H9 (cell line): ENCODE measurements around the gene ASTN2. TPM values are rescaled to one million over a fixed set of nuclear protein-coding genes. Genes with fewer than 3 reads are reported as not detected.

Experiments used
- DNase-seq: peaks from one replicate; pipeline ENCODE4 v3.0.0-alpha.2; 2017
- H2AFZ ChIP-seq: one replicate; pipeline ENCODE4 v1.6.1; 2013; ENCODE audit warnings: mild to moderate bottlenecking, low read length, control low read depth, moderate library complexity
- H2AK5ac ChIP-seq: 2 replicates; pipeline ENCODE4 v1.6.1; 2013; ENCODE audit warnings: low read length, control low read depth, mixed read lengths; ENCODE audit not compliant: insufficient read length
- H2BK120ac ChIP-seq: one replicate; pipeline ENCODE4 v1.6.1; 2013; ENCODE audit warnings: low read depth, mild to moderate bottlenecking, low read length, control low read depth, inconsistent platforms; ENCODE audit not compliant: poor library complexity, severe bottlenecking
- H2BK12ac ChIP-seq: 2 replicates; pipeline ENCODE4 v1.6.1; 2013; ENCODE audit warnings: low read length, control low read depth, mixed read lengths, low read depth; ENCODE audit not compliant: insufficient read length
- H2BK15ac ChIP-seq: 2 replicates; pipeline ENCODE4 v1.6.1; 2013; ENCODE audit warnings: low read depth, low read length, control low read depth
- H2BK20ac ChIP-seq: one replicate; pipeline ENCODE4 v1.6.1; 2013; ENCODE audit warnings: low read depth, mild to moderate bottlenecking, low read length, control low read depth, inconsistent platforms; ENCODE audit not compliant: poor library complexity, severe bottlenecking
- H2BK5ac ChIP-seq: 2 replicates; pipeline ENCODE4 v1.6.1; 2013; ENCODE audit warnings: low read length, control low read depth, mixed read lengths; ENCODE audit not compliant: insufficient read length
- H3K14ac ChIP-seq: 2 replicates; pipeline ENCODE4 v1.6.1; 2013; ENCODE audit warnings: low read length, control low read depth; ENCODE audit not compliant: insufficient read depth
- H3K18ac ChIP-seq: 2 replicates; pipeline ENCODE4 v1.6.1; 2013; ENCODE audit warnings: low read depth, mild to moderate bottlenecking, mixed read lengths, low read length, control low read depth; ENCODE audit not compliant: insufficient read length
- H3K23ac ChIP-seq: 2 replicates; pipeline ENCODE4 v1.6.1; 2013; ENCODE audit warnings: low read length, control low read depth, mixed read lengths, low read depth; ENCODE audit not compliant: insufficient read length
- H3K23me2 ChIP-seq: 2 replicates; pipeline ENCODE4 v1.6.1; 2013; ENCODE audit warnings: low read depth, mild to moderate bottlenecking, mixed read lengths, low read length, control low read depth; ENCODE audit not compliant: insufficient read length, poor library complexity, severe bottlenecking
- H3K27ac ChIP-seq: 2 replicates; pipeline ENCODE4 v1.5.1; 2013; ENCODE audit warnings: low read length, control low read depth, mixed read lengths, low read depth; ENCODE audit not compliant: insufficient read length
- H3K27me3 ChIP-seq: 2 replicates; pipeline ENCODE4 v1.6.1; 2013; ENCODE audit warnings: low read length, control low read depth, inconsistent platforms; ENCODE audit not compliant: insufficient read depth
- H3K4ac ChIP-seq: 2 replicates; pipeline ENCODE4 v1.6.1; 2013; ENCODE audit warnings: low read depth, mild to moderate bottlenecking, control low read depth, inconsistent platforms, low read length, moderate library complexity
- H3K4me1 ChIP-seq: 2 replicates; pipeline ENCODE4 v1.6.1; 2013; ENCODE audit warnings: low read length, control low read depth, inconsistent platforms; ENCODE audit not compliant: insufficient read depth
- H3K4me2 ChIP-seq: 2 replicates; pipeline ENCODE4 v1.6.1; 2013; ENCODE audit warnings: low read length, control low read depth, mixed read lengths; ENCODE audit not compliant: insufficient read length, insufficient read depth
- H3K56ac ChIP-seq: 2 replicates; pipeline ENCODE4 v1.6.1; 2013; ENCODE audit warnings: low read depth, mild to moderate bottlenecking, mixed read lengths, low read length, control low read depth; ENCODE audit not compliant: insufficient read length
- H3K79me1 ChIP-seq: 2 replicates; pipeline ENCODE4 v1.6.1; 2013; ENCODE audit warnings: low read depth, mild to moderate bottlenecking, moderate library complexity, low read length, control low read depth, inconsistent platforms; ENCODE audit not compliant: insufficient read depth, poor library complexity, severe bottlenecking
- H3K79me2 ChIP-seq: 2 replicates; pipeline ENCODE4 v1.6.1; 2013; ENCODE audit warnings: low read length, control low read depth, inconsistent platforms; ENCODE audit not compliant: insufficient read depth
- H3K9ac ChIP-seq: 2 replicates; pipeline ENCODE4 v1.6.1; 2013; ENCODE audit warnings: low read length, control low read depth, mixed read lengths; ENCODE audit not compliant: insufficient read length; ENCODE audit errors: extremely low read depth
- H3K9me3 ChIP-seq: one replicate; pipeline ENCODE4 v1.6.1; 2013; ENCODE audit warnings: low read depth, low read length, inconsistent platforms; ENCODE audit not compliant: control insufficient read depth
- H3T11ph ChIP-seq: one replicate; pipeline ENCODE4 v1.6.1; 2013; ENCODE audit warnings: mild to moderate bottlenecking, low read length, control low read depth, inconsistent platforms
- H4K20me1 ChIP-seq: one replicate; pipeline ENCODE4 v1.6.1; 2013; ENCODE audit not compliant: control insufficient read depth, insufficient read length, insufficient read depth
- H4K5ac ChIP-seq: 2 replicates; pipeline ENCODE4 v1.6.1; 2013; ENCODE audit warnings: low read depth, mild to moderate bottlenecking, mixed read lengths, low read length, control low read depth; ENCODE audit not compliant: insufficient read length
- H4K8ac ChIP-seq: replicated peaks from 2 replicates; pipeline ENCODE4 v1.6.1; 2013; ENCODE audit warnings: low read length, control low read depth, mixed read lengths, low read depth; ENCODE audit not compliant: insufficient read length
- H4K91ac ChIP-seq: 2 replicates; pipeline ENCODE4 v1.6.1; 2013; ENCODE audit warnings: low read depth, mild to moderate bottlenecking, moderate library complexity, mixed read lengths, low read length, control low read depth; ENCODE audit not compliant: insufficient read length
- H3K27ac Mint-ChIP-seq, 3 experiments: 2 replicates in 2 of 3; 3 replicates in 1 of 3; pipeline ENCODE4 v1.8.0; 2020 to 2021; ENCODE audit warnings: mixed read lengths in 3 of 3, mild to moderate bottlenecking in 1 of 3, moderate library complexity in 1 of 3
- H3K27me3 Mint-ChIP-seq: 2 replicates; pipeline ENCODE4 v1.8.0; 2021; ENCODE audit warnings: low read depth, mild to moderate bottlenecking, moderate library complexity, mixed read lengths
- H3K36me3 Mint-ChIP-seq, 3 experiments: 2 replicates in 2 of 3; 3 replicates in 1 of 3; pipeline ENCODE4 v1.8.0; 2020 to 2021; ENCODE audit warnings: low read depth in 3 of 3, mixed read lengths in 3 of 3; ENCODE audit not compliant: insufficient read depth in 1 of 3
- H3K4me1 Mint-ChIP-seq, 2 experiments: 2 replicates each; pipeline ENCODE4 v1.8.0; 2020; ENCODE audit warnings: mixed read lengths in 2 of 2
- H3K4me3 Mint-ChIP-seq, 2 experiments: 2 replicates in 1 of 2; 3 replicates in 1 of 2; pipeline ENCODE4 v1.8.0; 2020 to 2021; ENCODE audit warnings: mild to moderate bottlenecking in 2 of 2, mixed read lengths in 2 of 2, moderate library complexity in 1 of 2
- H3K9me3 Mint-ChIP-seq, 2 experiments: 2 replicates in 1 of 2; 3 replicates in 1 of 2; pipeline ENCODE4 v1.8.0; 2020; ENCODE audit warnings: mild to moderate bottlenecking in 2 of 2, mixed read lengths in 2 of 2, moderate library complexity in 1 of 2
- WGBS: extraction: QIAGEN DNeasy Blood & Tissue Kit; methylation state at CpG from one replicate; pipeline ENCODE4 v1.1.7; 2013; ENCODE audit warnings: missing lambda C conversion rate, low lambda C conversion rate, mixed read lengths; ENCODE audit not compliant: insufficient read length; ENCODE audit errors: extremely low coverage; 5-methylcytosine and 5-hydroxymethylcytosine counted together
- total RNA-seq: library from RNA; stranded (reverse); gene quantifications from 2 replicates; pipeline ENCODE4 v1.2.1, GENCODE V29; 2021
- TF ChIP-seq, protein P1 (sequence below): fragments of 200-600 bp; sonication (generic); conservative IDR thresholded peaks from 3 replicates; pipeline ENCODE4 v1.8.0; 2021; ENCODE audit warnings: antibody characterized with exemption, mild to moderate bottlenecking

ASTN2 gene
- total RNA-seq, 1 experiment from 2014 or later: 9.7 TPM

DNA sequence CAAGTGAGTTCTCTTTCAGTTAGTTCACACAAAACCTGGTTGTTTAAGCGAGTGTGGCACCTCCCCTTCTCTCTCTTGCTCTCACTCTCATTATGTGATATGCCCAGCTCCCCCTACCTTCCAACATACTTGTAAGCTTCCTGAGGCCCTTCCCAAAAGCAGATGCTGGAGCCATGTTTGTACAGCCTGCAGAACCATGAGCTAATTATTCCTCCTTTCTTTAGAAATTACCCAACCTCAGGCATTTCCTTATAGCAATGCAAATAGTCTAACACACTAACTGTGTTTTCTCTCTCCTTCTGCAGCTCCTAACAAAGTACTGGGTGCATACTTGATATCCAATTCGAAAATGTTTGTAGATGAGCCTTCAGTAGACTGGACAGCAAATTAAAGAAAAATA lies 665.1 kb downstream of the ASTN2 start:
- Histone ChIP-seq H3K27ac (no peak overlapping the region), H3K79me2 (no peaks in the 10 kb centered on the region), H3K79me1 (no peaks in the 10 kb centered on the region), H3K4me2 (no peak overlapping the region), H2BK20ac (no peak overlapping the region), H3K18ac (no peak overlapping the region), H3K4ac (no peak overlapping the region), H2BK5ac (no peak overlapping the region), H3K9ac (no peak overlapping the region), H2BK120ac (no peak overlapping the region), H2BK12ac (no peak overlapping the region), H2AFZ (no peak overlapping the region), H3K14ac (no peak overlapping the region), H3K23ac (no peak overlapping the region), H4K5ac (no peak overlapping the region), H3K56ac (no peak overlapping the region), H4K91ac (no peak overlapping the region), H4K8ac (no peak overlapping the region), H3K9me3 (no peaks in the 10 kb centered on the region), H4K20me1 (no peaks in the 10 kb centered on the region), H3K27me3 (no peaks in the 10 kb centered on the region), H2AK5ac (no peak overlapping the region), H2BK15ac (no peak overlapping the region), H3K23me2 (no peaks in the 10 kb centered on the region), H3K4me1 (no peaks in the 10 kb centered on the region; the same call in 1 of the 2 replicates), H3T11ph (no peak overlapping the region)
- no peaks in the 10 kb centered on the region for H3K36me3 Mint-ChIP-seq
- no peaks in the 10 kb centered on the region for H3K9me3 Mint-ChIP-seq
- peaks cover 14 to 16% of the 10 kb centered on the region in 2 experiments for H3K4me1 Mint-ChIP-seq
- no peak overlapping the region for H3K4me3 Mint-ChIP-seq
- H3K27me3 Mint-ChIP-seq: no peaks in the 10 kb centered on the region
- no peak for DNase-seq
- H3K27ac Mint-ChIP-seq: no peak overlapping the region; a peak in 1 of 7 replicates
- no CpG with 5 or more reads among the region's 2 CpGs for WGBS
- TF ChIP-seq, protein P1, sequence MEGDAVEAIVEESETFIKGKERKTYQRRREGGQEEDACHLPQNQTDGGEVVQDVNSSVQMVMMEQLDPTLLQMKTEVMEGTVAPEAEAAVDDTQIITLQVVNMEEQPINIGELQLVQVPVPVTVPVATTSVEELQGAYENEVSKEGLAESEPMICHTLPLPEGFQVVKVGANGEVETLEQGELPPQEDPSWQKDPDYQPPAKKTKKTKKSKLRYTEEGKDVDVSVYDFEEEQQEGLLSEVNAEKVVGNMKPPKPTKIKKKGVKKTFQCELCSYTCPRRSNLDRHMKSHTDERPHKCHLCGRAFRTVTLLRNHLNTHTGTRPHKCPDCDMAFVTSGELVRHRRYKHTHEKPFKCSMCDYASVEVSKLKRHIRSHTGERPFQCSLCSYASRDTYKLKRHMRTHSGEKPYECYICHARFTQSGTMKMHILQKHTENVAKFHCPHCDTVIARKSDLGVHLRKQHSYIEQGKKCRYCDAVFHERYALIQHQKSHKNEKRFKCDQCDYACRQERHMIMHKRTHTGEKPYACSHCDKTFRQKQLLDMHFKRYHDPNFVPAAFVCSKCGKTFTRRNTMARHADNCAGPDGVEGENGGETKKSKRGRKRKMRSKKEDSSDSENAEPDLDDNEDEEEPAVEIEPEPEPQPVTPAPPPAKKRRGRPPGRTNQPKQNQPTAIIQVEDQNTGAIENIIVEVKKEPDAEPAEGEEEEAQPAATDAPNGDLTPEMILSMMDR: no peak
